ENCODE results near the gene TUBA4B.
"Not testable (repeated sequence)": the region's sequence is repeated elsewhere in the genome, so short reads cannot be mapped to it uniquely, and the experiment has no call there.

Gene TUBA4B

GRCh38 chr2:219247678-219248642 lies 5.1 kb upstream of the TUBA4B start:
- no peak for DNase-seq (ENCODE audit: low read depth, low spot score)

GRCh38 chr2:219248845-219249202 lies 4.2 kb upstream of the TUBA4B start:
- no peak for DNase-seq (ENCODE audit: low read depth, low spot score)

GRCh38 chr2:219249203-219249980 lies 3.7 kb upstream of the TUBA4B start:
- no peak for DNase-seq (ENCODE audit: low read depth, low spot score)

GRCh38 chr2:219250049-219250781 lies 2.8 kb upstream of the TUBA4B start:
- DNase-seq (ENCODE audit: low read depth, low spot score), result no peak

- no peak for DNase-seq (ENCODE audit: low read depth, low spot score)
These were observed 1.4 kb upstream of the TUBA4B start for GRCh38 chr2:219251656-219252055.

GRCh38 chr2:219252084-219252483 lies 959 bp upstream of the TUBA4B start:
- DNase-seq (ENCODE audit: low read depth, low spot score), result no peak

- DNase-seq (ENCODE audit: low read depth, low spot score), result no peak
These were observed 508 bp upstream of the TUBA4B start for GRCh38 chr2:219252570-219252899.

GRCh38 chr2:219253753-219254589 lies 928 bp downstream of the TUBA4B start, which contains the start of gene TUBA4A:
TUBA4A (minus strand) TSS chr2:219253918; CDS start chr2:219253858, 60 bp downstream.
- no peak for DNase-seq (ENCODE audit: low read depth, low spot score)

- no peak for DNase-seq (ENCODE audit: low read depth, low spot score)
These were observed 1.7 kb downstream of the TUBA4B start for GRCh38 chr2:219254590-219255201.

GRCh38 chr2:219258942-219259341 lies 5.9 kb downstream of the TUBA4B start:
- DNase-seq (ENCODE audit: low read depth, low spot score), result not testable (repeated sequence)

- no peak for DNase-seq (ENCODE audit: low read depth, low spot score)
These were observed 8.2 kb downstream of the TUBA4B start for GRCh38 chr2:219261024-219261855.

- no peak for DNase-seq (ENCODE audit: low read depth, low spot score)
These were observed 13.2 kb downstream of the TUBA4B start for GRCh38 chr2:219266232-219266631.

GRCh38 chr2:219266886-219267285 lies 13.8 kb downstream of the TUBA4B start:
- no peak for DNase-seq (ENCODE audit: low read depth, low spot score)

- no peak for DNase-seq (ENCODE audit: low read depth, low spot score)
These were observed 15.3 kb downstream of the TUBA4B start for GRCh38 chr2:219268294-219268693.

GRCh38 chr2:219269362-219270054 lies 16.5 kb downstream of the TUBA4B start:
- no peak for DNase-seq (ENCODE audit: low read depth, low spot score)

- DNase-seq (ENCODE audit: low read depth, low spot score), result no peak
These were observed 17.0 kb downstream of the TUBA4B start for GRCh38 chr2:219270055-219270372.

GRCh38 chr2:219271021-219271420 lies 18.0 kb downstream of the TUBA4B start:
- no peak for DNase-seq (ENCODE audit: low read depth, low spot score)

- DNase-seq (ENCODE audit: low read depth, low spot score), result no peak
These were observed 19.3 kb downstream of the TUBA4B start for GRCh38 chr2:219272356-219272755.

- DNase-seq (ENCODE audit: low read depth, low spot score), result no peak
These were observed 20.0 kb downstream of the TUBA4B start for GRCh38 chr2:219272995-219273394.

Measured in smooth muscle cell of the brain vasculature (primary cell).